Measurements from ENCODE around the gene ELSPBP1.
"Not testable (repeated sequence)": the region's sequence is repeated elsewhere in the genome, so short reads cannot be mapped to it uniquely, and the experiment has no call there.

Gene ELSPBP1

GRCh38 chr19:48043675-48044258, 49.3 kb downstream of the ELSPBP1 start, which contains the start of gene CABP5:
TSS of gene CABP5 (minus strand) at chr19:48044079. CDS start at chr19:48043922, 157 bp downstream.
- no peak for DNase-seq

GRCh38 chr19:48044561-48044960, 50.1 kb downstream of the ELSPBP1 start:
- DNase-seq: no peak

- DNase-seq: no peak
Measured at GRCh38 chr19:48051335-48052033, 57.1 kb downstream of the ELSPBP1 start.

GRCh38 chr19:48053076-48053475, 58.6 kb downstream of the ELSPBP1 start:
- DNase-seq: no peak

- no peak for DNase-seq
Measured at GRCh38 chr19:48053856-48054255, 59.4 kb downstream of the ELSPBP1 start.

- no peak for DNase-seq
Measured at GRCh38 chr19:48059331-48059730, 64.9 kb downstream of the ELSPBP1 start.

GRCh38 chr19:48060381-48060780, 65.9 kb downstream of the ELSPBP1 start:
- no peak for DNase-seq

GRCh38 chr19:48061401-48062344, 67.2 kb downstream of the ELSPBP1 start:
- DNase-seq: no peak

- DNase-seq: no peak
Measured at GRCh38 chr19:48064509-48064908, 70.1 kb downstream of the ELSPBP1 start.

GRCh38 chr19:48069435-48069834, 75.0 kb downstream of the ELSPBP1 start:
- DNase-seq: no peak

- DNase-seq: not testable (repeated sequence)
Measured at GRCh38 chr19:48070177-48070769, 75.8 kb downstream of the ELSPBP1 start.

All from Kasumi-1 (cell line).